ENCODE data around the gene GUCY1A2.

Gene GUCY1A2

GRCh38 chr11:106644824-106645223, 373.5 kb downstream of the GUCY1A2 start:
- no peak for DNase-seq (ENCODE audit: low read depth in 2 of 2)

DNA sequence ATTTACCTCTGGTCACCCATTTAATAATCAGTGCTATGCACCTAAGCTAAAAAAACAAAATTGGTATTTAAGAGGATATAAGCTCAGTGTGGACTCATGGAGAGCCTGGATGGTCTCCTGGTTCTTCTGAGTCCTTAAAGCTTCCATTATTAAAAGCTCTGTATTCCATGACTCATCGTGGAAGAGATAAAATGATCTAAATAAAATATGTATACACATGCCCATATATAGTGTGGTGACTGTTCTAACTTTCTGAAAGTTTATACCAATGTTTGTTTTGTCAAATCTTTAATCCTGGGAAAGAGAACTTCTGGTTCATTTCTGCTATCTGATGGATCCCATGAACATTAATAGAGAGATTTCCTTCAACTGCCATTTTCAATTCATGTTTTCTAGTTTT, 375.9 kb downstream of the GUCY1A2 start:
- no peak for DNase-seq (ENCODE audit: low read depth in 2 of 2)

DNA sequence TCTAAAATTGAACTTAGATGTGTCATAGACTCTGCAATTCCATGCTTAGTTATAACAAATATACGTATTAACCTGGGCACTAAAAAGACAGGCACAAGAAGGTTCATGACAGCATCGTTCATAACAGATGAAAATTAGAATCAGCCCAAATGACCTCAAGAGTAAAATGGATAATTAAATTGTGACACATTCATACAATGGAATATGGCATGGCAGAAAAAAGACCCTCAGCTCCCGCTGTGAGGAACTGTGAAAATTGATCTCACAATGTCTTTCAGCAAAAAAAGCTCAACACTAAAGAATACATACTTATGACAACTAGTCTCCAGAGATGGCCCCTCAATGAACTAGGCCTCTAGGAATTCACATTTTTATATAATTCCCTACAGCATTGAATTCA, 386.0 kb downstream of the GUCY1A2 start:
- DNase-seq (ENCODE audit: low read depth in 2 of 2), result no peak

DNA sequence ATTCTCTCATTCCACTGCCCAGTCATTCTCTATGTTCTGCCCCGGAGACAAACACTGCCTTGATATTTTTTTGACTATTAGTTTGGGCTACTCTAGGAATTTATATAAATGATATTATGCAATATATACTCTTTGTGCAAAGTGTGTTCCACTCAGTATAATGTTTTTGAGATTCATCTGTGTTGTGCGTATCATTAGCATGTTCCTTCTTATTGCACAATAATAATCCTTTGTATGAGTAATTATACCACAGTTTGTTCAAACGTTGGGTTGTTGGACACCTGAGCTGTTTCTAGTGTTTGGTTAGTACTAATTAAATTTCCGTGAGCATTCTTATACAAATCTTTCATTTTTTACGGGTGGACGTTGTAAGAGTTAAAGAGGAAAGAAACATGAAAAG, 390.6 kb downstream of the GUCY1A2 start:
- no peak for DNase-seq (ENCODE audit: low read depth in 2 of 2)

DNA sequence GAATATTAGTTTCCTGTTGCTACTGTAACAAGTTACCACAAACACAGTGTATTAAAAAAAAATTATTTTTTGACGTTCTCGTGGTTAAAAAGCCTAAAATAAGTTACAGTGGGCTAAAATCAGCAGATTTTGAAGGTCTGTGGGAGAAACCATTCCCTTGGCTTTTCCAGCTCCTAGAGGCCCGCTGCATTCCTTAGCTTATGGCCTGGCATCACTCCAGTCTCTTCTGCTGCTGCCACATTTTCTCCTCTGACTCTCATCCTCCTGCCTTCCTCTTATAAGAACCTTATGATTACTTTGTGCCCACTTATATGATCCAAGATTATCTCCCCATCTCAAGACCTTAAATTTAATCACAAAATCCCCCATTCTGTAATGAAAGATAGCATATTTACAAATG, 392.7 kb downstream of the GUCY1A2 start:
- no peak for DNase-seq (ENCODE audit: low read depth in 2 of 2)

DNA sequence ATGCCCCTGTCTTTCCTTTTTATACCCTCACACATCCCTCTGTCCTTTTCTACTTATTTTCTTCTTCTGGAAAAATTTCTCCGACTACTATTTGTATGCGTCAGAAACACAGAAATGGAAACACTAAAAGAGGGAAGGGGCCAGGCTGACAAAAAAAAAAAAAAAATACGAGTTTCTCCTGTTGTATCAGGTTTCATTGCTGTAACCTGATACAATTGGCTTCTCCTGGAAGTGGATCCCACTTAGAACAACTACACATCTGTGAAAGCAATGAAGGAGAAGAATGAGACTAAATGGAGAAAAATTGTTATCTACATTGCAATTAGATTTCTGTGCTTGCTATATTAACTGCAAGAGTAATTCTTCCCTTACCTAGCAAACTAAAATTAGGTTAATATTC, 393.9 kb downstream of the GUCY1A2 start:
- DNase-seq (ENCODE audit: low read depth in 2 of 2), result no peak
